Naive B cell (primary cell): ENCODE results near the gene L2HGDH. TPM values are rescaled to one million over a fixed set of nuclear protein-coding genes. Genes with fewer than 3 reads are reported as not detected.

Experiments
- ATAC-seq, 2 donors: fragments of 150-1000 bp; cut with Tn5 transposase; 2 replicates each; pipeline ENCODE4 v1.10.0; 2021; ENCODE audit warnings: low read depth in 2 of 2, mild to moderate bottlenecking in 2 of 2, moderate library complexity in 2 of 2
- DNase-seq: peaks from one replicate; pipeline ENCODE4 v3.0.0; 2022
- H3K27ac Mint-ChIP-seq, 6 donors: one replicate each; pipeline ENCODE4 v1.8.0; 2020 to 2022; ENCODE audit warnings: mild to moderate bottlenecking in 6 of 6, mixed read lengths in 6 of 6, moderate library complexity in 5 of 6, inconsistent platforms in 2 of 6
- H3K27me3 Mint-ChIP-seq, 3 donors: one replicate each; pipeline ENCODE4 v1.8.0; 2021 to 2022; ENCODE audit warnings: mixed read lengths in 3 of 3, mild to moderate bottlenecking in 1 of 3
- H3K36me3 Mint-ChIP-seq, 2 donors: one replicate each; pipeline ENCODE4 v1.8.0; 2020 to 2022; ENCODE audit warnings: mixed read lengths in 2 of 2, inconsistent platforms in 1 of 2, mild to moderate bottlenecking in 1 of 2
- H3K4me1 Mint-ChIP-seq, 3 donors: one replicate each; pipeline ENCODE4 v1.8.0; 2020 to 2022; ENCODE audit warnings: mixed read lengths in 3 of 3, inconsistent platforms in 1 of 3, mild to moderate bottlenecking in 1 of 3, moderate library complexity in 1 of 3
- H3K4me3 Mint-ChIP-seq, 8 donors: one replicate each; pipeline ENCODE4 v1.8.0; 2020 to 2022; ENCODE audit warnings: mild to moderate bottlenecking in 8 of 8, mixed read lengths in 8 of 8, moderate library complexity in 8 of 8, inconsistent platforms in 2 of 8
- H3K9me3 Mint-ChIP-seq, 7 donors: one replicate each; pipeline ENCODE4 v1.8.0; 2020 to 2022; ENCODE audit warnings: mixed read lengths in 7 of 7, mild to moderate bottlenecking in 5 of 7, inconsistent platforms in 2 of 7, moderate library complexity in 1 of 7
- polyA plus RNA-seq, 6 donors: library from polyadenylated mRNA; unstranded; fragments of 300-500 nt; fragmentation: Illumina TruSeq; gene quantifications; one replicate each; pipeline ENCODE4 v1.2.3, GENCODE V29; 2021; ENCODE audit warnings: low read depth in 6 of 6

The L2HGDH gene
- polyA plus RNA-seq, 6 donors from 2014 or later = 1.5 to 3.6 (median 2.2) TPM; not detected in 1

DNA sequence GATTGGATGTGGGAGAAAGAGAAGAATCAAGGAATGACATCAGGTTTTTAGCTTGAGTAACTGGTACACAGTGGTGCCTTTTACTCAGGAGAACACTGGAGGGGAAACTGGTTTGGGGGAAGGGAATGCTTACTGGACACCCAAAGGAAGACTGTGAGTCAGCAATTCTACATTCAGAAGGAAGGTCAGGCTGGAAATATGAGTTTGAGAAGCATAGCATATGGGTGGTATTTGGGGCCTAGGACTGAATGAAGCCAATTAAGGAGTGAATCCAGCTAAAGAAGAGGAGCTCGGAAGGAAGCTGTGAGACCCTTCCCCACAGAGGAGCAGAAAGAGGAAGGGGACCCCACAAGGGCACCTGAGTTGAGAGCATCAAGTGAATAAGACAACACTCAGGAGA, 35.5 kb upstream of the L2HGDH start:
- ATAC-seq (no peak), DNase-seq (no peak)
- H3K27me3 Mint-ChIP-seq = no peaks in the 10 kb centered on the region
- H3K27ac Mint-ChIP-seq = peak overlapping the region in 3 of 6 donors; percentile 25 to 71 (median 54)
- no peaks in the 10 kb centered on the region for H3K36me3 Mint-ChIP-seq
- no peak overlapping the region for H3K4me3 Mint-ChIP-seq
- peaks cover 9 to 16% (median 11%) of the 10 kb centered on the region in 3 donors for H3K4me1 Mint-ChIP-seq
- H3K9me3 Mint-ChIP-seq = no peaks in the 10 kb centered on the region

DNA sequence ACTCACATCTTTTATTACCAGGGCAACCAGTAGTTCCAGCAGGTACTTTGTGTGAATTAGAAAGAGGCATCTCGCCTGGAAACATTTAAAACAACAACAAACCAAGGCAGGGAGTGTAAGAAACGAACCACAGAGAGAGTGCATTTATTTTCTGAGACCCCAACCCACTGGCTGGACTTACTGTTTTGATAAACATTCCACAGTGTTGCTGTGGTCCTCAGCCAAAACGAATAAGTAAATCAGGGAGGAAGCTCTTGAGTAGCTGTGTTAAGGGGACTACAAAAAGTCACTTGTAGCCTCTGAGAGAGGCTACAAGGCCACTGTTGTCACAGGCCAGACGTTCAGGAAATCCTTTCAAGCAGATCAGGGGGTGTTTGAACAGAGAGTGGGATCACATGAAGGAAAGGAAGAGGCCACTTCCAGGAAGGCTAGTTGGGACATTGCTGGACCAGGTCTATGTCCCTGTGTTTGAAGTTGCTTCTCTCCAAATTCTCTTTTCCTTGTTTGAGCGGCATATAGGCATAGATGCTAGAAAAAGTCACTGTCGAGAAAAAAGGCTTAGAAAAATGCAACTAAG, 33.9 kb upstream of the L2HGDH start:
- DNase-seq = no peak
- H3K4me3 Mint-ChIP-seq = no peak overlapping the region
- no peak for ATAC-seq
- H3K4me1 Mint-ChIP-seq = peaks cover 6 to 11% (median 6%) of the 10 kb centered on the region in 3 donors
- H3K36me3 Mint-ChIP-seq = no peaks in the 10 kb centered on the region
- H3K27me3 Mint-ChIP-seq = no peaks in the 10 kb centered on the region
- peak overlapping the region in 2 of 6 donors; percentile 4 to 20 for H3K27ac Mint-ChIP-seq
- no peaks in the 10 kb centered on the region for H3K9me3 Mint-ChIP-seq

GRCh38 chr14:50344876-50345563, 33.0 kb upstream of the L2HGDH start:
- Mint-ChIP-seq H3K27me3 (no peaks in the 10 kb centered on the region), H3K27ac (peak overlapping the region in 2 of 6 donors; percentile 5 to 68), H3K9me3 (no peaks in the 10 kb centered on the region), H3K4me3 (no peak overlapping the region), H3K4me1 (peaks cover 6 to 10% (median 6%) of the 10 kb centered on the region in 3 donors), H3K36me3 (peaks cover 0 to 4% of the 10 kb centered on the region in 2 donors)
- DNase-seq (no peak), ATAC-seq (no peak)

- H3K4me1 Mint-ChIP-seq = peaks cover 6% of the 10 kb centered on the region in 3 donors
These were observed 32.2 kb upstream of the L2HGDH start for GRCh38 chr14:50344116-50344775.

GRCh38 chr14:50343434-50343833, 31.4 kb upstream of the L2HGDH start:
- ATAC-seq = no peak
- DNase-seq = no peak
- no peaks in the 10 kb centered on the region for H3K9me3 Mint-ChIP-seq
- H3K4me1 Mint-ChIP-seq = peaks cover 4 to 6% (median 6%) of the 10 kb centered on the region in 3 donors
- H3K36me3 Mint-ChIP-seq = peaks cover 0 to 7% of the 10 kb centered on the region in 2 donors
- H3K4me3 Mint-ChIP-seq = no peak overlapping the region
- H3K27ac Mint-ChIP-seq = no peak overlapping the region
- H3K27me3 Mint-ChIP-seq = no peaks in the 10 kb centered on the region

More at GRCh38 chr14:50344116-50344775, 32.2 kb upstream of the L2HGDH start:
- DNase-seq = no peak
- Mint-ChIP-seq H3K27ac (no peak overlapping the region), H3K27me3 (no peaks in the 10 kb centered on the region), H3K4me3 (no peak overlapping the region), H3K36me3 (peaks cover 0 to 7% of the 10 kb centered on the region in 2 donors), H3K9me3 (no peaks in the 10 kb centered on the region)
- no peak for ATAC-seq

DNA sequence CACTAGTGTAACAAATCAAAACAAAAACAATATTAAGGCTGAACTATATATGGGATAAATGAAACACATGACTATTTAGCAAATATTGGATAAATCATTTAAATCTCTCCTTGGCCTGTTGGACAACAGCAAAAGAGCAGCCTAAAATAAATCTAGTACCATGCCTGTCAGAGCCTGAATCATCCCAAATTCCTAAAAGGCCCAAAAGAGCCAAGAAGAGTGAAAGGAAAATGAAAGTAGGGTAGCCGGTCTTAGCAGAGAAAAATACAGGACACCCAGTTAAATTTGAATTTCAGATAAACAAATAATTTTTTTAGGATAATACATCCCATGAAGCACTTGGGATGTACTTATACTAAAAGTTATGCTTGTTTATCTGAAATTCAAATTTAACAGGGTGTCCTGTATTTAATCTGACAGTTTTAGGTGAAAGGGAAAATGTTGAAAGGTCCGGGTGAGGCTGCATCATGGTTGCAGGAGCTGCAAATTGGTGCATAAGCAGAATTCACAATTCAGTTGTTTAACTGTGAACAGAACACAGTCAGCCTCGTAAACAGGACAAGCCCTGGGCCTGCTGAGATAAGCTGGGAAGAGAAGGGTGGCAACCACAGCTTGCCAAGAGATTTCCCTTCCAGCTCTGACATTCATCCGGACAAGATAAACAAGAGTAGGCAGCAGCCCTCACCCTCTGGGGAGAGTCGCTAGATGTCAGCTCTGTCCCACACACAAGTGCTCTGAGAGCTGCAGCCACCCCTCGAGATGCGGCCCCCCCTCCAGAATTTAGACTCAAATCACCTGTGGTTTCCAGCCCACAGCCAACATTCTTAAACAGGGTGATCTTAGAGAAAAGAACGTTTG, 30.4 kb upstream of the L2HGDH start:
- Mint-ChIP-seq H3K36me3 (peaks cover 0 to 7% of the 10 kb centered on the region in 2 donors), H3K4me1 (peaks cover 4 to 6% (median 6%) of the 10 kb centered on the region in 3 donors), H3K4me3 (no peak overlapping the region), H3K27ac (peak overlapping the region in 2 of 6 donors; percentile 3 to 56), H3K27me3 (no peaks in the 10 kb centered on the region), H3K9me3 (no peaks in the 10 kb centered on the region)
- DNase-seq (peak; percentile 44), ATAC-seq (peak; percentile 98)

DNA sequence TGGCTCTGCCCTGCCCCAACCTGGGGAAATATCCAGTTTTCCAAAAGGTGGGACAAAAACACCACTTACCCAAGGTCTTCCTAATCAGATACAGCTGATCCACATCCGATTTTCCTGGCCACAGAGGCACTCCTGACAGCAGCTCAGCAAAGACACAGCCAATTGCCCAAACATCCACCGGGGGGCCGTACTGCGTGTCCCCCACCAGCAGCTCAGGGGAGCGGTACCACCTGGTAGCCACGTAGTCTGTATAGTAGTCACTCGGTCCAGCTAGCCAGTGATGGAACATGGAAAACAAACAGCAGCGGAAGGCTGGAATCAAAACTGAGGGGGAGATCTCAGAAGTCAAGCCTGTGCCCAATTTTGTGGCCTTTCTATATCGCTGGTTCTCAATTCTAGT, 28.9 kb upstream of the L2HGDH start:
- peaks cover 0 to 7% of the 10 kb centered on the region in 2 donors for H3K36me3 Mint-ChIP-seq
- no peak overlapping the region for H3K27ac Mint-ChIP-seq
- no peaks in the 10 kb centered on the region for H3K27me3 Mint-ChIP-seq
- DNase-seq (no peak), ATAC-seq (no peak)
- H3K9me3 Mint-ChIP-seq = no peaks in the 10 kb centered on the region
- no peak overlapping the region for H3K4me3 Mint-ChIP-seq
- H3K4me1 Mint-ChIP-seq = peaks cover 10 to 14% (median 12%) of the 10 kb centered on the region in 3 donors

GRCh38 chr14:50340045-50340444, 28.0 kb upstream of the L2HGDH start:
- peaks cover 0 to 7% of the 10 kb centered on the region in 2 donors for H3K36me3 Mint-ChIP-seq
- no peak overlapping the region for H3K4me3 Mint-ChIP-seq
- H3K27ac Mint-ChIP-seq = peak overlapping the region in 2 of 6 donors; percentile 13 to 15
- peaks cover 18 to 22% (median 18%) of the 10 kb centered on the region in 3 donors for H3K4me1 Mint-ChIP-seq
- DNase-seq (no peak), ATAC-seq (no peak)
- H3K27me3 Mint-ChIP-seq = no peaks in the 10 kb centered on the region
- H3K9me3 Mint-ChIP-seq = no peaks in the 10 kb centered on the region

DNA sequence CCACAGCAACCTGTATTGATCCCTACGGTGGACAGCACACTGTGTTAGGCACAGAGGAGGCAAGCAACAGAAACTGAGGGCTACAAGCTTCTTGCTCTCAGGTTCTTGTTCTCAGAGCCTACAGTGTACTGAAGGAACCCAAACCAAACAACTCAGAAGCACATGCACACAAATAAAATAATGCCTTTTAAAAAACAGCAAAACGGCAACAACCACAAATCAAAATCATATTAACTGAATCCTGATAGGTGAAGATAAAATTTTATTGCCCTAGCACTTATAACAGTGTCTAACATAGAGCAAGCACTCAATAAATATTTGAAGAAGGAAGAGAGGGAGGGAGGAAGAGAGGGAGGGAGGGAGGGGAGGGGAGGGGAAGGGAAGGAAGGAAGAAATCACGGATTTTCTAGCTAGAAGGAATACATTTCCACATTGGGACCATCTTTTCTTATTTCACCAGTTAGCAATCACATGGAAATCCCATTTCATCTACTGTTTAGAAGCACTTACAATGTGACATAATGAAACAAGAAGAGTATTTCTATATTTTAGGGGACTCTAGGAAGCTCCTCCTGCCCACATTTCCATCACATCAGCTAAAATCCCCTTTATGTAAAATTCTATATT, 27.3 kb upstream of the L2HGDH start:
- peaks cover 18 to 22% (median 18%) of the 10 kb centered on the region in 3 donors for H3K4me1 Mint-ChIP-seq
- no peak for DNase-seq
- H3K36me3 Mint-ChIP-seq = peaks cover 0 to 7% of the 10 kb centered on the region in 2 donors
- H3K27ac Mint-ChIP-seq = peak overlapping the region in 1 of 6 donors; percentile 51
- H3K9me3 Mint-ChIP-seq = no peaks in the 10 kb centered on the region
- H3K27me3 Mint-ChIP-seq = no peaks in the 10 kb centered on the region
- no peak for ATAC-seq
- H3K4me3 Mint-ChIP-seq = no peak overlapping the region

- Mint-ChIP-seq H3K9me3 (no peaks in the 10 kb centered on the region), H3K27ac (no peak overlapping the region), H3K27me3 (no peaks in the 10 kb centered on the region), H3K36me3 (peaks cover 0 to 7% of the 10 kb centered on the region in 2 donors), H3K4me1 (peaks cover 18 to 22% (median 18%) of the 10 kb centered on the region in 3 donors), H3K4me3 (peak overlapping the region in 1 of 8 donors; percentile 6)
- DNase-seq (no peak), ATAC-seq (no peak)
These were observed 26.6 kb upstream of the L2HGDH start for GRCh38 chr14:50338587-50338986.

DNA sequence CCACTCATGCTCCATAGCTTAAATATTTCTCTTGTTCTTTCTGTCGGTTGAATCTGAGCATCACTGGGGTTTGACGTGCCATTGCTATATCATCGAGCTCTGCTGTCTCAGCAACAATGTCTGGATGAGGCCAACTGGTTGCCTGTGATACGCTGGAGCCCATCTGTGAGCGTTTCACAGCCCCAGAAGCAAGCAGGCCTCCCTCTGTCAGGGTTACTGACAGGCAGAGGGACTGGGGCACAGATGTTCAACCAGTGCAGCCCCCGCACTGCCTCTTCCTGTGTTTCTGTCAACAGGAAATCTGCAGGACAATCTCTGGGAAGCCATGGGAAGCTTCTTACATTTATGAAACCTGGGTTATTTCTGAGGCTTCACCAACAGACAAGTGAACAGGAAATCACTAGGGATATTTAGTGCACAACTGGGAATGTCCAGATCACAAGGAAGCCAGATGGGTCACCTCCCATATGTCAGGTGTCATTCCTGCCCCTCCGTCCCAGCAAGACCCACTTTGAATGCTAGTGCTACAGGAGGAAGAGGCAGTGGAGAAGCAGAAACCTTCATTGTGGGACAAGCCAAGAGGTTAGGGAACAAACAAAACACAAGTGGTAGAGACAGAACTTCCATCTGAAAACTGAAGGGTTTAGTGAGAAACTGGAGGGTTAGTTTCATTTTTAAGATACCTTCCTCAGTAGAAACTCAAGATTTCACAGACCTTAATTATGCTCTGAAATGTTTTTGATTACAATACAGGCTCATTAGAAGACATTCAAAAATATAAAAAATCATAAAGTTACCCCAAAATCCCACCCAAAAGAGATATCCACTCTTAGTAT, 24.2 kb upstream of the L2HGDH start:
- no peaks in the 10 kb centered on the region for H3K9me3 Mint-ChIP-seq
- peaks cover 0 to 16% of the 10 kb centered on the region in 2 donors for H3K36me3 Mint-ChIP-seq
- no peaks in the 10 kb centered on the region for H3K27me3 Mint-ChIP-seq
- ATAC-seq = peak in 1 of 2 donors; percentile 50
- H3K27ac Mint-ChIP-seq = peak overlapping the region in 5 of 6 donors; percentile 51 to 92 (median 80)
- peaks cover 13 to 15% (median 13%) of the 10 kb centered on the region in 3 donors for H3K4me1 Mint-ChIP-seq
- DNase-seq = no peak
- peak overlapping the region in 7 of 8 donors; percentile 20 to 88 (median 56) for H3K4me3 Mint-ChIP-seq

GRCh38 chr14:50335389-50335788, 23.4 kb upstream of the L2HGDH start:
- peaks cover 13 to 15% (median 13%) of the 10 kb centered on the region in 3 donors for H3K4me1 Mint-ChIP-seq
- H3K4me3 Mint-ChIP-seq = peak overlapping the region in 2 of 8 donors; percentile 11 to 37
- H3K27me3 Mint-ChIP-seq = no peaks in the 10 kb centered on the region
- no peak for ATAC-seq
- DNase-seq = no peak
- H3K27ac Mint-ChIP-seq = peak overlapping the region in 4 of 6 donors; percentile 42 to 92 (median 62)
- peaks cover 0 to 16% of the 10 kb centered on the region in 2 donors for H3K36me3 Mint-ChIP-seq
- H3K9me3 Mint-ChIP-seq = no peaks in the 10 kb centered on the region
